A549 (cell line): ENCODE measurements around the gene SEMA4B. TPM values are rescaled to one million over a fixed set of nuclear protein-coding genes. Genes with fewer than 3 reads are reported as not detected.

ENCODE experiments used
- BCL3 ChIP-seq: fragments of >200 bp; sonication (Bioruptor Twin); formaldehyde crosslinking; IDR thresholded peaks from 3 replicates; pipeline ENCODE4 v1.6.1; 2016
- BHLHE40 ChIP-seq: IDR thresholded peaks from 2 replicates; pipeline ENCODE4 v1.6.1; 2012; ENCODE audit warnings: low read depth, low read length, inconsistent platforms
- CBX2 ChIP-seq: fragments of 200-600 bp; sonication (generic); IDR thresholded peaks from 2 replicates; pipeline ENCODE4 v1.6.1; 2016; ENCODE audit warnings: low read depth, mild to moderate bottlenecking, borderline replicate concordance
- CBX8 ChIP-seq: fragments of 200-600 bp; sonication (generic); IDR thresholded peaks from 2 replicates; pipeline ENCODE4 v1.6.1; 2016
- CEBPB ChIP-seq, 2 experiments: fragments of >200 bp in 1 of 2; sonication (Bioruptor Twin) in 1 of 2; formaldehyde crosslinking in 1 of 2; IDR thresholded peaks; 2 replicates each; pipeline ENCODE4 v1.6.1; 2012 to 2016
- CHD4 ChIP-seq: fragments of 200-600 bp; sonication (generic); IDR thresholded peaks from 2 replicates; pipeline ENCODE4 v1.6.1; 2016; ENCODE audit warnings: antibody characterized with exemption, mild to moderate bottlenecking, borderline replicate concordance
- EP300 ChIP-seq, 2 experiments: fragments of >200 bp; sonication (Bioruptor Twin); formaldehyde crosslinking; IDR thresholded peaks; 2 replicates in 1 of 2; 3 replicates in 1 of 2; pipeline ENCODE4 v1.6.1; 2016 to 2017
- ESRRA ChIP-seq: fragments of 150-350 bp; IDR thresholded peaks from 2 replicates; pipeline ENCODE4 v1.6.1; 2014; ENCODE audit warnings: mild to moderate bottlenecking, low read length, borderline replicate concordance
- FOXS1 ChIP-seq: fragments of 250-450 bp; sonication (Bioruptor Pico); IDR thresholded peaks from 2 replicates; pipeline ENCODE4 v1.5.0; 2020; ENCODE audit warnings: mild to moderate bottlenecking, moderate library complexity
- HDAC2 ChIP-seq: fragments of 200-600 bp; sonication (generic); IDR thresholded peaks from 2 replicates; pipeline ENCODE4 v1.6.1; 2016
- HES2 ChIP-seq: fragments of >200 bp; sonication (Bioruptor Twin); formaldehyde crosslinking; IDR thresholded peaks from 2 replicates; pipeline ENCODE4 v1.6.1; 2016
- HMGXB4 ChIP-seq: fragments of 250-450 bp; sonication (Bioruptor Pico); IDR thresholded peaks from 2 replicates; pipeline ENCODE4 v1.5.0; 2021; ENCODE audit warnings: mild to moderate bottlenecking, moderate library complexity, borderline replicate concordance
- HOXB13 ChIP-seq: fragments of 250-450 bp; sonication (Bioruptor Pico); IDR thresholded peaks from 2 replicates; pipeline ENCODE4 v1.5.0; 2020; ENCODE audit warnings: low read depth, mild to moderate bottlenecking, moderate library complexity
- HOXB5 ChIP-seq: fragments of 250-450 bp; sonication (Bioruptor Pico); IDR thresholded peaks from 2 replicates; pipeline ENCODE4 v1.5.0; 2020; ENCODE audit warnings: mild to moderate bottlenecking, moderate library complexity
- JUNB ChIP-seq: fragments of >200 bp; sonication (Bioruptor Twin); formaldehyde crosslinking; IDR thresholded peaks from 2 replicates; pipeline ENCODE4 v1.6.1; 2016
- MAX ChIP-seq: IDR thresholded peaks from 2 replicates; pipeline ENCODE4 v1.6.1; 2012
- MAZ ChIP-seq: fragments of 150-350 bp; IDR thresholded peaks from 2 replicates; pipeline ENCODE4 v1.6.1; 2014; ENCODE audit warnings: antibody characterized with exemption, low read depth, low read length, borderline replicate concordance
- NFE2L2 ChIP-seq: fragments of 150-350 bp; conservative IDR thresholded peaks from 2 replicates; pipeline ENCODE4 v1.6.1; 2014; ENCODE audit warnings: low read length
- NR3C1 ChIP-seq: fragments of >200 bp; sonication (Bioruptor Twin); formaldehyde crosslinking; IDR thresholded peaks from 3 replicates; pipeline ENCODE4 v1.6.1; 2017
- POLR2AphosphoS2 ChIP-seq: conservative IDR thresholded peaks from 2 replicates; pipeline ENCODE4 v1.6.1; 2012; ENCODE audit warnings: low read length, improper control_type of control experiment, inconsistent platforms
- RAD21 ChIP-seq, 2 experiments: fragments of >200 bp in 1 of 2; sonication (Bioruptor Twin) in 1 of 2; formaldehyde crosslinking in 1 of 2; IDR thresholded peaks in 1 of 2; conservative IDR thresholded peaks in 1 of 2; 2 replicates in 1 of 2; 3 replicates in 1 of 2; pipeline ENCODE4 v1.6.1; 2012 to 2018; ENCODE audit warnings: inconsistent platforms in 1 of 2
- RCOR1 ChIP-seq: fragments of 150-350 bp; IDR thresholded peaks from 2 replicates; pipeline ENCODE4 v1.6.1; 2014; ENCODE audit warnings: antibody characterized with exemption, low read length, low read depth
- RFX5 ChIP-seq: fragments of 450-650 bp; IDR thresholded peaks from 2 replicates; pipeline ENCODE4 v1.7.1; 2014; ENCODE audit warnings: antibody characterized with exemption, mild to moderate bottlenecking, moderate library complexity
- SREBF2 ChIP-seq: fragments of 450-650 bp; IDR thresholded peaks from 2 replicates; pipeline ENCODE4 v1.6.1; 2014; ENCODE audit warnings: mild to moderate bottlenecking, moderate library complexity
- USF2 ChIP-seq: fragments of 450-650 bp; IDR thresholded peaks from 2 replicates; pipeline ENCODE4 v1.6.1; 2014; ENCODE audit warnings: antibody characterized with exemption
- ZFP36 ChIP-seq: fragments of 450-650 bp; IDR thresholded peaks from 2 replicates; pipeline ENCODE4 v1.6.1; 2014; ENCODE audit warnings: borderline replicate concordance; ENCODE audit not compliant: partially characterized antibody
- polyA plus RNA-seq, 4 experiments: library from polyadenylated mRNA; depleted of rRNA in 3 of 4; stranded (reverse); fragments of >200 nt; fragmentation: RNase III in 1 of 4; extraction: RNeasy Plus Mini Kit Qiagen cat#74134 plus additional on column Dnase treatment in 1 of 4; gene quantifications; 2 replicates in 3 of 4; 3 replicates in 1 of 4; pipeline ENCODE4 v1.2.3, GENCODE V29; 2011 to 2017

The SEMA4B gene
- polyA plus RNA-seq, 2 of the 4 experiments (the other 2 are of a cell fraction) = 45.3 to 47.1 TPM

GRCh38 chr15:90265271-90266060 is 64.3 kb downstream of the SEMA4B start, which contains the start of gene NGRN (continued):
- no peak for TF ChIP-seq EP300 (IDR thresholded peaks at IDR 0.05)
- no peak for TF ChIP-seq HES2
- TF ChIP-seq NR3C1 = no peak
- TF ChIP-seq CBX8 = no peak
- TF ChIP-seq CHD4 = no peak
- TF ChIP-seq FOXS1 = no peak
- TF ChIP-seq JUNB = no peak
- peak; percentile 54; the same call in 1 of the 2 replicates for TF ChIP-seq RFX5
- no peak; the same call in 1 of the 2 replicates for TF ChIP-seq HMGXB4
- no peak for TF ChIP-seq BHLHE40
- peak; percentile 97 for TF ChIP-seq BCL3
- TF ChIP-seq POLR2AphosphoS2 = no peak
- peak; percentile 95 for TF ChIP-seq MAX
- no peak for TF ChIP-seq NFE2L2
- no peak for TF ChIP-seq SREBF2
- no peak; a peak in 1 of 5 replicates for TF ChIP-seq RAD21 (conservative IDR thresholded peaks at IDR 0.05 in 1 of 2, IDR thresholded peaks at IDR 0.05 in 1 of 2)
- no peak for TF ChIP-seq CBX2
- peak; percentile 23; the same call in 1 of the 2 replicates for TF ChIP-seq HOXB5 (CRISPR knock-in tag)
- TF ChIP-seq MAZ = no peak
- no peak for TF ChIP-seq HDAC2
- peak; percentile 54; the same call in 1 of the 2 replicates for TF ChIP-seq HOXB13 (CRISPR knock-in tag)
- TF ChIP-seq ESRRA = no peak; the same call in 1 of the 2 replicates
- TF ChIP-seq RCOR1 = no peak
- TF ChIP-seq USF2 = no peak; the same call in 1 of the 2 replicates
- TF ChIP-seq CEBPB (IDR thresholded peaks at IDR 0.05) = 0 out of 4 replicates have a peak, but pooled peaks of 1 of the 2 experiments have one; percentile 15
- no peak for TF ChIP-seq ZFP36
